NT2/D1 (cell line): ENCODE measurements around the gene SIGLEC1.

ENCODE experiments used
- DNase-seq: peaks from one replicate; pipeline ENCODE4 v3.0.0-alpha.2; 2011; ENCODE audit warnings: low read depth, low spot score
- H3K27me3 ChIP-seq: 2 replicates; pipeline ENCODE4 v1.6.0; 2011; ENCODE audit warnings: mild to moderate bottlenecking; ENCODE audit not compliant: insufficient read length, insufficient read depth
- H3K36me3 ChIP-seq: 2 replicates; pipeline ENCODE4 v1.6.1; 2011; ENCODE audit warnings: mild to moderate bottlenecking, low read length, mixed read lengths; ENCODE audit not compliant: insufficient read depth, insufficient read length
- H3K4me1 ChIP-seq: 2 replicates; pipeline ENCODE4 v1.5.1; 2011; ENCODE audit not compliant: insufficient read depth, insufficient read length
- H3K4me3 ChIP-seq: 2 replicates; pipeline ENCODE4 v1.5.1; 2011; ENCODE audit warnings: low read depth; ENCODE audit not compliant: insufficient read length
- H3K9ac ChIP-seq: 2 replicates; pipeline ENCODE4 v1.6.0; 2011; ENCODE audit warnings: low read depth; ENCODE audit not compliant: insufficient read length
- H3K9me3 ChIP-seq: 2 replicates; pipeline ENCODE4 v1.5.1; 2011; ENCODE audit warnings: mild to moderate bottlenecking, low read length; ENCODE audit not compliant: insufficient read depth
- SUZ12 ChIP-seq: IDR thresholded peaks from 2 replicates; pipeline ENCODE4 v1.6.1; 2011; ENCODE audit not compliant: insufficient read length, insufficient read depth; ENCODE audit errors: extremely low read depth
- YY1 ChIP-seq: IDR thresholded peaks from 2 replicates; pipeline ENCODE4 v1.6.1; 2011; ENCODE audit not compliant: insufficient read length, insufficient read depth
- ZNF274 ChIP-seq: IDR thresholded peaks from 2 replicates; pipeline ENCODE4 v1.6.1; 2011; ENCODE audit warnings: mild to moderate bottlenecking, low read depth, low read length

The SIGLEC1 gene

DNA sequence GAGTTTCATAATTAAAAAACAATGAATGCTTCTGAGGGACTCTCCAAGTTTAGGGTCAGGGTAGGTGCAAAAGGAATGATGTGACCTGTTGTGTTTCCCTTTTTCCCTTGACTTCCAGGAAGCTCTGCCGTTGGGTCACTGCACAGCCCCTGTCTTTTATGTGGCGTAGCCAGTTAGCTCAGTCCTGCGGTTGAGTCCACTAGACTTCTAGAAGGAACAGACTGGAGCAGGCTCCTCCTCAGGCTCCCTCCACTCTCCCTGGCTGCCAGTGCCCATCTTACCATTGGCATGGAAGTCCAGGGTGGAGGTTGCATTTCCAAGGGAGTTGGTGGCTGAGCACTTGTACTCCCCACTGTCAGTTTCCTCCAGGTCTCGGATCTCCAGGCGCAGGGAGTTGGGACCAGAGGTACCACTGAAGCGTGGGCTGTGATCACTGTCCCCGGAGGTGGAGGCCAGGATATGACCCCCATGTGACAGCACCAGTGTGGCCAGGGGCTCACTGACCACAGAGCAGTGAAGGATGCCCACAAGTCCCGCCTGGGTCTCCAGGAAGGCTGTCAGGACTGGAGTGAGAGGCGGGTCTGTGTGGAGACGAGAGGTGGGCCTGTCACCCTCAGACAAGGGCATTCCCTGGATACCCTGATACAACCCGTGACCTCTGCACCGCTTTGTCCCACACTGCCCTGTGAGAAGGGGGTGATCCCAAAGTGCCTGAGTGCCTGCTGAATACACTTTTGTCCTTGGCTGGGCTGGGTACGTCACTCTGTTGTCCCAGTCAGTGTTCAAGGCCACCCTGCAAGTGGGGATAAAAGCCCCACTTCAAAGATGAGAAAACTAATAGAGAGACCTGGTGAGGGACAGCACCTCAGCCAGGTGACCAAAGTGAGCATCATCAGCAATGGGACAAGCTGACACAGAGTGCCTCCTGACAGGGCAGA is 11.1 kb downstream of the SIGLEC1 start:
- H3K36me3 ChIP-seq = no peaks in the 10 kb centered on the region
- peaks cover 4% of the 10 kb centered on the region; the same call in 1 of the 2 replicates for H3K9me3 ChIP-seq
- no peak for TF ChIP-seq SUZ12
- no peak for TF ChIP-seq ZNF274
- no peak for TF ChIP-seq YY1
- H3K4me1 ChIP-seq = peaks cover 10% of the 10 kb centered on the region
- H3K9ac ChIP-seq = no peak overlapping the region
- H3K27me3 ChIP-seq = no peaks in the 10 kb centered on the region
- no peak for DNase-seq
- H3K4me3 ChIP-seq = no peak overlapping the region

DNA sequence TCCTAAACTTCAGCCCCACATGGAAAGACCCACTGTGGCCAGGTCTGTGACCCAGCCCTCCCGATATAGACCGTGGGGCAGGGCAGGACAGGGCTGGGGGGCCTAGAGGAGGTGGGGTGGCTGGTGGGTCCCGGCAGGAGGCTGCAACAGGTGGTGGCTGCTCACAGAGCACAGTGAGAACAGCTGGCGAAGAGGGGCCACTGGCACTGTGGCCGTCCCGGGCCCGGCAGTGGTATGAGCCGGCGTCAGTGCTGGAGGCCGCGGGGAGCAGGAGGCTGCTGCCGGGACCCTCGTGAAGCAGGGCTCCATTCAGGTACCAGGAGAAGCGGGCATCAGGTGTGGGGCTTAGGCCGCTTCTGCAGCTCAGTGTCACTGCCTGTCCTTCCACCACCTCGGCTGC is 13.4 kb downstream of the SIGLEC1 start:
- Histone ChIP-seq H3K9ac (no peak overlapping the region), H3K9me3 (peaks cover 7% of the 10 kb centered on the region; the same call in 1 of the 2 replicates), H3K4me1 (peaks cover 10% of the 10 kb centered on the region), H3K36me3 (no peaks in the 10 kb centered on the region), H3K27me3 (no peaks in the 10 kb centered on the region), H3K4me3 (no peak overlapping the region)
- TF ChIP-seq YY1 (no peak), SUZ12 (no peak), ZNF274 (no peak)
- DNase-seq = no peak

DNA sequence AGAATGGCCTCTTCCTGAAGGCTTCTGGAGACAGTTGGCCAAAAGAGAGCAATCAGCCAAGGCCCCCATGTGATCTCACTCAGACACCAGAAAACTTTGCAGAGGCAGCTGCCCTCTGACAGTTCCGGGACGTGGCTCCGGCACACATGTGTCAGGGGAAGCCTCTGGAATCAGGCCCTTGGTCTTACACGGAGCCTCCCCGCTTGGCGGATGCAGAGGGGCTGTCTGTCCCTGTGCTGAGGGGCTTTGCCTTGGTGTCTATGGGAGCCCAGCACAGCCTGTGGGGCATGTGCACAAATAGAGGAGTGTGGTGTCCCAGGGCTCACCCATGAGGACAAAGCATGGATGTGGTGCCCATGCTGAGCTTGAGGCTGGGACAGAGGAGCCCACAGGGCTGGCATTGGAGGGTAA is 13.8 kb downstream of the SIGLEC1 start:
- peaks cover 10% of the 10 kb centered on the region for H3K4me1 ChIP-seq
- TF ChIP-seq YY1 (no peak), SUZ12 (no peak)
- no peak overlapping the region for H3K9ac ChIP-seq
- no peaks in the 10 kb centered on the region for H3K36me3 ChIP-seq
- DNase-seq = no peak
- H3K27me3 ChIP-seq = no peaks in the 10 kb centered on the region
- peaks cover 7% of the 10 kb centered on the region; the same call in 1 of the 2 replicates for H3K9me3 ChIP-seq
- no peak overlapping the region for H3K4me3 ChIP-seq

DNA sequence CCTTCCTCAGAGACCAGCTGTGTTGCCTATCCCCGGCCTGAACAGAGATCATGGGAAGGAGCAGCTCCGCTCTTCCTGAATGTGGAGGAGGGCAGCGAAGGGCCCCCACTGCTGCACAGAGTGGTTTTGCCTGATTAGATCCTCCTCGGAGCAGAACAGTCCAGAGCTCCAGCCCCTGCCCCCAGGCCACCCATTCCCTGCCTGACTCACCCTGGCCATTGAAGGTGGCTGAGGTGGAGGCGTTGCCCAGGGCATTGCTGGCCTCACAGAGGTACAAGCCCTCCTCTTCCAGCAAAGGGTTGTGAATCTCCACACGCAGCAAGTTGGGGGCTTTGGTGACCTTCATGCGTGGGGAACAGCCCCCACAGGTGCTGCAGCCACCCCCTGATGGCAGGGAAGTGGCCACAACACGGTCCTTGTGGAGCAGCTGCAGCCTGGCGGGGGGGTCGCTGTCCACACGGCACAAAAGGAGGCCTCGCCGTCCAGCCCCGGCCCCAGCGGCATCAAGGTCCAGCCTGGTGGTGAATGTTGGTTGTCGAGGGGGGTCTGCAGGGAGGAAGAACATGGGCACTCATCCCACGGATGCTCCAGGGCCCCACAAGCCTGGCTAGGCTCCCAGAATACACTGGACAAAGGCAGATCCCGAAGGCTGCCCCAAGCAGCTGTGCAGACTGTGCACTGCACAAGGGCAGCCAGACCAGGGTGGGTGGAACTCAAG is 14.7 kb downstream of the SIGLEC1 start:
- no peak overlapping the region for H3K4me3 ChIP-seq
- DNase-seq = no peak
- H3K9ac ChIP-seq = peak overlapping the region; percentile 32
- no peaks in the 10 kb centered on the region for H3K27me3 ChIP-seq
- H3K36me3 ChIP-seq = no peaks in the 10 kb centered on the region
- peaks cover 10% of the 10 kb centered on the region for H3K4me1 ChIP-seq
- peaks cover 7% of the 10 kb centered on the region; the same call in 1 of the 2 replicates for H3K9me3 ChIP-seq
- TF ChIP-seq ZNF274 (no peak), SUZ12 (no peak), YY1 (no peak)

DNA sequence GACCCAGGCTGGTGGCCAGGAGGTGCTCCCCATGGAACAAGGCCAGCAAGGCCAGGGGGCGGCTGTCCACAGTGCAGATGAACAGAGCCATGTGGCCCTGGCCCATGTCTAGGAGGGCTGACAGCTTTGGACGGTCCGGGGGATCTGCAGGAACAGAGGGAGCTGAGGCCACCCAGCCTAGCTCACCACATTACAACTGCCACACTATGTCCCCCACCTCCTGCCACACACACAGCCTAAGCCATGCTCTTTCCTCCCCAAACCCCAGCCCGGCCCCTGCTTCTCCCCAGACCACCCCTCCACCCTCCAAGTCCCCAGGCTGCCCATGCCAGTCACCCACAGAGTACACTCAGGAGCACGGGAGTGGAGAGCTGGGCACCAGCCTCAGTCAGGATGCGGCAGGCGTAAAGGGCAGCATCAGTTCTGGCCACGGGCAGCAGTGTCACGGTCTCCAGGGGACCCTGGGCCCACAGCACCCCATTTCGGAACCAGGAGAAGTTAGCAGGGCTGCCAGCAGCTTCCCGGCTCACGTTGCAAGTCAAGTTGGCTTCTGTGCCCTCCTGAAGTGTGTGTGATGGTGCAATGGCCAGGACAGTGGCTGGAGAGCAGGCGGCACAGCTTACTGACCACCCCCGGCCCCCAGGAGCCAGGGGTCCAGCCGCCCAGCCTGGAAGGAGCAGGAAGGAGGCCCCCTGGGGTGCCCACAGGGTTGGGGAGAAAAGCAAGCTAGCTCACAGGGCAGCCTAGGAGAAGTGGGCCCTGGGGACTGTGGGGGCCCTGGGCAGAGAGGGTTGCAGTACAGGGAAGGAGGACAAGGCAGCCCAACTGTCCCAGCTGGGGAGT is 15.4 kb downstream of the SIGLEC1 start:
- Histone ChIP-seq H3K4me3 (no peak overlapping the region), H3K27me3 (no peaks in the 10 kb centered on the region)

DNA sequence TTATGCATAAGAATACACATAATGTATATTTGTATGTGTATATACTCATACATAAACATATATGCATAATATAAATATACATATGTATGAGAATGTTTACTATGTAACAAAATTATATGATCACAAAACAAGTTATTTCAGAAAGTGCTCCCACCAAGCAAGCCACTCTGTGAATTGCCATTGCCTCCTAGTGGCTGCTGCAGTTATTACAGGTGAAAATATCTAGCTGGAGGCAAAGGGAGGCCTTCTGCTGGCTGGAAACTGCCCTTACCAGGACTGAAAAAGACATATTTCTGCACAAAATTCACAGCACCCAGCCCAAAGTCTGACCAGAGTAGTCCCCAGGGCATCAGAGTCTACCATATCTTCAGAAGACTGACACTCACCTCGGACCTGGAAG is 16.2 kb downstream of the SIGLEC1 start:
- no peaks in the 10 kb centered on the region for H3K27me3 ChIP-seq
- H3K4me1 ChIP-seq = peaks cover 10% of the 10 kb centered on the region
- peaks cover 7% of the 10 kb centered on the region; the same call in 1 of the 2 replicates for H3K9me3 ChIP-seq
- H3K4me3 ChIP-seq = no peak overlapping the region
- DNase-seq = no peak
- no peak overlapping the region for H3K9ac ChIP-seq
- no peaks in the 10 kb centered on the region for H3K36me3 ChIP-seq
- TF ChIP-seq ZNF274 = no peak
- no peak for TF ChIP-seq YY1
- TF ChIP-seq SUZ12 = no peak

More for the DNA sequence above, 15.4 kb downstream of the SIGLEC1 start:
- H3K36me3 ChIP-seq = no peaks in the 10 kb centered on the region
- peaks cover 10% of the 10 kb centered on the region for H3K4me1 ChIP-seq
- no peak for TF ChIP-seq ZNF274
- TF ChIP-seq SUZ12 = no peak
- no peak for TF ChIP-seq YY1
- H3K9me3 ChIP-seq = peaks cover 7% of the 10 kb centered on the region; the same call in 1 of the 2 replicates
- H3K9ac ChIP-seq = no peak overlapping the region
- DNase-seq = no peak
